LoVo (cell line): ENCODE data around the gene ZNG1F.
"Not testable (repeated sequence)": the region's sequence is repeated elsewhere in the genome, so short reads cannot be mapped to it uniquely, and the experiment has no call there.

Source experiments
- DNase-seq: peaks from one replicate; pipeline ENCODE4 v3.0.0-alpha.2; 2016; ENCODE audit warnings: low spot score

Gene ZNG1F

DNA sequence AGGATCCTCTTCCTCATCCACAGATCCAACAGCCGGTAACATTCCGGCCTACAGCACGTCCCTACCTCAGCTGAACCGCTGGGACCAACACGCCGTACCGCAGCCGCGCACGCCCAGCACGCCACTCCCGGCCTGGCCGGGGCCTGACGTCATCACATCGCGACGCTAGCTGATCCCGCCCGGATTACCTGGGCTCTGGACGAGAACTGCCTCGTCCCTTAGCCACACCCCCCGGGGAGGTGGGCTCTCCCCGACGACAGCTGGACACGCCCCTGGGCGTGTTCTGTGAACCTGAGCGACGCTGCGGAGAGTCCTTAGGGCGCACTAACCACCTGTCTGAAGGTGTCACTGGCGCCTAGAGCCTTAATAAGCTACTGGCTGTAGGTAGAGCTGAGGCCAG, at the start of gene ZNG1F:
ZNG1F (minus strand) TSS at position 101 of the 400 bp plus-strand sequence; CDS start at position 42, 59 bp downstream.
- DNase-seq, result not testable (repeated sequence)

DNA sequence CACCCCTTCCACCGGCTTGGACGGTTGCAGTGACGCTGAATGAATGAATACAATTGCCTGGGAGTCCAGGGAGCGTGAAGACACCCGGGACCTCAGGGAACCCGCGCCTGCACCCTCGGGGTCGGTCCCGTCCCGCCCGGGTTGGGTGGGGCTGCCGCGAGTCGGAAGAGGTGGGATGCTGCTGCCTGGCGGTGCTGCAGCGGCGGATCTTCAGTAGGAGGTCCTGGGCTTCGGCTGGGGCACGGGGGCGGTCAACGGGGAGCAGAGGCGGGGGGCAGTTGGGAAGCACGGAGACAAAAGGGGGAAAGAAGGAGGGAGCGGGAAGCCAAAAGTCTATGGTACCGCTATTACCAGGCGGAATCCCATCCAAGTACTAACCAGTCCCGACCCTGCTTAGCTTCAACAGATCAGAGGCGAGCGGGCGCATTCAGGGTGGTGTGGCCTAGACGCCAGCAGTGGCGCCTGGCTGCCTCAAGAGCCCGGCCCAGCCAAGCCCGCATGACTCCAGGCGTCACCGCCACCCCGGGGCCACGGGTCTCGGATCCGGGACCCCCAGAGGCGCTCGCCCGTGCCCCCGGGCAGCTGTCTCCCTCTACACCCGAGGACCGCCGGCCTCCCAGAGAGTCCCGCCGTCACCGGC, 48.1 kb upstream of the ZNG1F start:
- DNase-seq, result not testable (repeated sequence)

DNA sequence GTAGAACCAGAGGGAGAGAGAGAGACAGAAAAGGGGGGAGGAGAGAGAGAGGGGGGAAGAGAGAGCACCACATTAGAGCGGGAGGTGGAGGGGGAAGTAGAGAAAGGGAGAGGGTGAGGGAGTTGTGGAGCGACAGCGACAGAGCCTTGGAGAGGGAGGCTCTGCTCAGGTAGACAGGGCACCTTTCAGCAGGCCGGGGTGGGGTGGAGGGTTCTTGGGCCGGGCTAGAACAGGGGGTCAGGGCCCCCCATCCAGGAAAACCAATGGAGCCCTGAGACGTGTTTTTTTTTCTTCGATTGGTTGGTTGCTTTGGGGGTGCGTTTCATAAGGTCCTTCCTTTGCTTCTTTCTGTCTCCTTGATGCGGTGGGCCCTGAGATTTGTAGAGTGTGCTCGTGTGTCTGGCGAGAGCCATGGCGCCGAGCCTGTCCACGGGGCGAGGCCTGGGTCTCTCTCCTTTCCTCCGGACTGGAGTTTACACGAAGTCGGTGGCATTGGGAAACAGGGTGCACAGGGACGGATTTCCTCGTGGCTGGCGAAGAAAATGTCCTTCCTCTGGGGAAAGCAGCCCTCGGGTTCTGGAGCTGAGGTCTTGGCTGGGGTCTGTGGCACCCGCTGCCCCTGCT, 47.5 kb upstream of the ZNG1F start:
- DNase-seq, result not testable (repeated sequence)

DNA sequence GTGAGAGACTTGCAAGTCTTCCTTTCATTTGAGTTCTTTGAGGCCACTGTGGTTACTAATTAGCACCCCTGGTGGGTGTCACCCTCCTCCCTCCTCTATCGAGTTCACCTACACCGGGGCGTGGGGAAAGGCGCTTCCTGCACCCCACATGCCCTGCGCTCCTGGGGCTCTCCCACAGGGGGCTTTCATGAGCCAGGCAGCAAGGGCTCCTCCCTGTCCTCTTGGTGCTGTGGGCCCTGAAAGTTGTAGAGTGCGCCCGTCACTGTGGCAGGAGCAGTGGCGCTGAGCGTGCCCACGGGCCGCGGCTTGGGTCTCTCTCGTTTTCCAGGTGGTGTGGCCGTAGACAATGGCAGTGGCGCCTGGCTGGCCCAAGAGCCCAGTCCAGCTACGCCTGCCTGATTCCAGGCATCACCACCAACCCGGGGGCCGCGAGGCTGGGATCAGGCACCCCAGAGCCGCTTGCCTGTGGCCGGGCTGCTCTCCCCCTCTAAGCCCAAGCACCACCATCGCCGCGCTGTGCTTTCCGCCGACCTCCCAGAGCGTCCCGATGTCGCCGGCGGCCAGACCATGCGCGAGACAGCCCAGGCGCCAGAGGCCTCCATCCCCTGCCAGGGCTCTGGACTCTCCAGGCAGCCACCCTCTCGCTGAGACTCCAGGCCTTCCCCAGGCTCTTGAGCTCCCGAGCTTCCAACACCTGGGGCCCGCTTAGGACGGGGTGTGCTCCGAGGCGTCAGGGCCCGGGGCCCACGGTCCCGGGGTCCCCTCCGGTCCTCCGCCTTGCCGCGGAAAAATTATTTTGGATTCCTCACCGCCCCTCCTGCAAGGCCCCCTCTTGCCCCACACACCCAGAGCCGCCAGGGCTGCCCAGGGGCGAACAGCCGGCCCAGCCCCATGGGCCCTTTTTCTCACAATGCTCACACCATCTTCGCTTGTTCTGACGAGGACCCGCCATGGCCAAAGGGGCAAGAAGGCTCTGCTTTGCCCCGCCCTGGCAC, 46.0 kb upstream of the ZNG1F start:
- DNase-seq, result not testable (repeated sequence)

DNA sequence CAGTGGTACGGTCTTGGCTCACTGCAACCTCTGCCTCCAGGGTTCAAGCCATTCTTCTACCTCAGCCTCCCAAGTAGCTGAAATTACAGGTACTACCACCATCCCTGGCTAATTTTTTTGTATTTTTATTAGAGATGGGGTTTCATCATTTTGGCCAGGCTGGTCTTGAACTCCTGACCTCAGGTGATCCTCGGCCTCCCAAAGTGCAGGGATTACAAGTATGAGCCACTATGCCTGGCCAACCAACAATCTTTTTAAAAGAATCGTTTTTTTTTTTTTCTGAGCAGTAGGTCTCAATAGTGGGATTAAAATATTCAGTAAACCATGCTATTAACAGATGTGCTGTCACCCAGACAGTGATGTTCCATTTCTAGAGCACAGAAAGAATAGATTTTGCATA, 45.1 kb upstream of the ZNG1F start:
- not testable (repeated sequence) for DNase-seq

DNA sequence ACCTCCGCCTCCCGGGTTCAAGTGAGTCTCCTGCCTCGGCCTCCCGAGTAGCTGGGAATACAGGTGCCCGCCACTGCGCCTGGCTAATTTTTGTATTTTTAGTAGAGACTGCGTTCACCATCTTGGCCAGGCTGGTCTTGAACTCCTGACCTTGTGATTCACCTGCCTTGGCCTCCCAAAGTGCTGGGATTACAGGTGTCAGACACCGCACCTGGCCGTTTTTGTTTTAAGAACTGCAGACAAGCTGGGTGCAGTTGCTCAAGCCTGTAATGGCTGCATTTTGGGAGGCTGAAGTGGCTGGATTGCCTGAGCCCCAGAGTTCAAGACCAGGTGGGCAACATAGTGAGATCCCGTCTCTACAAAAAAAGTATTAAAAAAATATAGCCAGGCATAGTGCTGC, 43.2 kb upstream of the ZNG1F start:
- DNase-seq, result not testable (repeated sequence)

DNA sequence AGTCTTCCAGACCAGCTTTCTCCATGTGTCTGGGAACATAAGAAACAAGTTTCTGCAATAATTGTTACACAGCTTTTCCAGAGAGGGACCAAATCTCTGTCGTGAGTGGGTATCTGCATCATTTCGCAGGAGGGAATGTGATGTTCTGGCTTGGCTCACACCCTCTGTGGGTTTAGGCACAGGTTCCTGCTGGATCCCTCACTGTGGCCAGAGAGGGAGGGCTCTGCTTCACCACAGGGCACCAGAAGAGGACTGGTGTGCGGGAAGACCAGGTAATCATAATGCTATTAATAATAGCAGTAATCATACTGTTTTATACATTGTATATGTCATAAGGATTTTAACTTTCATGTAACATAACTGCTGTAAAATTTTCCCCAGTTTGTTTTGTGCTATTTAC, 41.3 kb upstream of the ZNG1F start:
- DNase-seq, result peak; percentile 9

DNA sequence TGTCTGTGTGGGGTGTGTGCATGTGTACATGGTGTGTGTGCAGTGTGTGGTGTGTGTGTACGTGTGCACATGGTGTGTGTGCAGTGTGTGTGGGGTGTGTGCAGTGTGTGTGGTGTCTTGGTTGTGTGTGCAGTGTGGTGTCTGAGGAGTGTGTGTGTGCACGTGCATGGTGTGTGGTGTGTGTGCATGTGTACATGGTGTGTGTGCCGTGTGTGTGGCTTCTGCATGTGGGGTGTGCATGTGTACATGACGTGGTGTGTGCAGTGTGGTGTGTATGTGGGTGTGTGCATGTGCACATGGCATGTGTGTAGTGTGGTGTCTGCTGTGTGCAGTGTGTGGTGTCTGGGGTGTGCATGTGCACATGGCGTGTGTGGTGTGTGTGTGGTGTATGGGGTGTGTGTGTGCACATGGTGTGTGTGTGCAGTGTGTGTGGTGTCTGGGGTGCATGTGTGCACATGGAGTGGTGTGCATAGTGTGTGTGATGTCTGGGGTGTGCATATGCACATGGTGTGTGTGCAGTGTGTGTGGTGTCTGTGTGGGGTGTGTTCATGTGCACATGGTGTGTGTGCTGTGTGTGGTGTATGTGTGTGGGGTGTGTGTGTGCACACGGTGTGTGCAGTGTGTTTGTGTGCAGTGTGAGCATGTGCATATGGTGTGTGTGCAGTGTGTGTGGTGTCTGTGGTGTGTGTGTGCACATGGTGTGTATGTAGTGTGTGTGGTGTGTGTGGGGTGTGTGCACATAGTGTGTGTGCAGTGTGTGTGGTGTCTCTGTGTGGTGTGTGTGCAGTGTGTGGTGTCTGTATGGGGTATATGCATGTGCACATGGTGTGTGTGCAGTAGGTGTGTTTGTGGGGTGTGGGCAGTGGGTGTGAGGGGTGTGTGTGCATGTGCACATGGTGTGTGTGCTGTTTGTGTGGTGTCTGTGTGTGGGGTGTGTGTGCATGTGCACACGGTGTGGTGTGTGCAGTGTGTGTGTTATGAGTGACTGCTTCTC, 40.6 kb upstream of the ZNG1F start:
- no peak for DNase-seq

DNA sequence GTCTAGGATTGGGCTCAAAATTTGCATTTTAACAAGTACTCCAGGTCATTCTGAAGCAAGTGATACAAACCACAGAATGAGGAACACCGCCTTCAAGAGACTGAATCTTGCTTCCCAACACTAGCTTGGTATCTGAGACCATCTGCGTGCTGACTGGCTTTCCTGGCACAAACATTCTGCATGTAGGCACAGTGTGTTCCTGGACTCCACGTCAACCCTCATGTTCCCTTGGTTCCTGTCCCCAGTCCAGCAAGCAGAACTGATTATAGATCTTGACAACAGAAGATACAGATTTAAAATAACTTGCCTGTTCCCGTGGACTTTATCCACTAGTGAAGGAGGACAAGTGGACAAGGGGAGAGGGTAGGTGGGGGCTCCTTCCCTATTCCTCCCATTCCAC, 30.7 kb upstream of the ZNG1F start:
- DNase-seq, result not testable (repeated sequence)

DNA sequence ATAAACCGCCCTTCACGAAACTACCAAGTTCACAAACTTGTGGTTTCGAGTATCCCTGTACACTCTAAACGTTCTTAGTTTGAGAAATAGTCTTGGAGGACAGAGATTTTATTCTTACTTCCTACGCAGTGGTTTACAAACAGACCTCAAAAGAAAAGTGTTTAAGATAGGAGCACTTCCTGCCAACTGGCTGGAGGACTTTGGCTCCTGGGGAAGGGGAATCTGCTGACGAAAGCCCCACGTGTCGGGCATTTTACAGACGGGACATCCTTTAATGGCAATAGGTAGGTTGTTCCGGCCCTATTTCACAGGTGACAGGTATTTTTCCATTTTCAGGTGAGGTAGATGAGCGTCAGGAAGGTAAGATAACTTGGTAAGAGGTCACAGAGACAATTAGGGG, 678 bp downstream of the ZNG1F start:
- not testable (repeated sequence) for DNase-seq

DNA sequence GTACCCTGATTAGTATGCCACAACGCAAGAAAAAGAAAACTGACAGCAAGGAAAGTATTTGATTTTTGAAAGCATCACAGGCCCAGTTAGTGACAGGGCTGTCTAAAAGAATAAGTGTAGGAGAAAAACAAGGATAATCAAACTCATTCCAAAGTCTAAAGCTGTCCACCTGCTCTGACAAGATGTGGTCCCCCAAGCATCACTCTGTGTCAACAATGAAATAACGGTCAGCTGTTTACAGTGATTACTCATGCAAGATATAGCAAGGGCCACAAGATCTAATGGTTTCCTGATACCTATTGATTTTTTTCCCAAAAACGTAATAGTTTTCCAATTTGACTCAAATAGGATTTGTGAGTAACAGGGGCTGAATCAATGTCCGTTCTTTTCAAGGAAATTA, 14.1 kb downstream of the ZNG1F start:
- not testable (repeated sequence) for DNase-seq

DNA sequence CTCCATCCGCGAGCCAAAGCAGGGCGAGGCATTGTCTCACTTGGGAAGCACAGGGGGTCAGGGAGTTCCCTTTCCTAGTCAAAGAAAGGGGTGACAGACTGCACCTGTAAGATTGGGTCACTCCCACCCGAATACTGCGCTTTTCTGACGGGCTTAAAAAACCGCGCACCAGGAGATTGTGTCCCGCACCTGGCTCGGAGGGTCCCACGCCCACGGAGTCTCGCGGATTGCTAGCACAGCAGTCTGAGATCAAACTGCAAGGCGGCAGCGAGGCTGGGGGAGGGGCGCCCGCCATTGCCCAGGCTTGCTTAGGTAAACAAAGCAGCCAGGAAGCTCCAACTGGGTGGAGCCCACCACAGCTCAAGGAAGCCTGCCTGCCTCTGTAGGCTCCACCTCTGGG, 39.0 kb downstream of the ZNG1F start:
- DNase-seq, result not testable (repeated sequence)

DNA sequence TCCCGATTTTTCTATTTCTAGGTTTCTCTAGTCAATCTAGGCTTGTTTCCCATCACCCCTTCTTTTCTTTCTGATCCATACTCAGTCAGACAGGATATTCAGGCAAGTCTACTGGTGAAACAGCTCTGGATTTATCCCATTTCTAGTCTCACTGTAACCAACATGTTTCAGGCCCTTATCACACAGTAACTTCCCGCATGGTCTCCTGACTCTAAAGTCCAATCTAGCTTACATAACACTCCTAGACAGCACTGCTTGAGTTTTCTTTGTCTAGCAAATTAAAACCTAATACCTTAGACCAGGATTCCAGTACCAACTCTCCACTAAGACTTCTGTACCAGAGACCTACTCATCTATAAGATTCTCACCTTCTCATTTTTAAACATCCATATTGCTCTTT, 47.2 kb downstream of the ZNG1F start:
- not testable (repeated sequence) for DNase-seq

DNA sequence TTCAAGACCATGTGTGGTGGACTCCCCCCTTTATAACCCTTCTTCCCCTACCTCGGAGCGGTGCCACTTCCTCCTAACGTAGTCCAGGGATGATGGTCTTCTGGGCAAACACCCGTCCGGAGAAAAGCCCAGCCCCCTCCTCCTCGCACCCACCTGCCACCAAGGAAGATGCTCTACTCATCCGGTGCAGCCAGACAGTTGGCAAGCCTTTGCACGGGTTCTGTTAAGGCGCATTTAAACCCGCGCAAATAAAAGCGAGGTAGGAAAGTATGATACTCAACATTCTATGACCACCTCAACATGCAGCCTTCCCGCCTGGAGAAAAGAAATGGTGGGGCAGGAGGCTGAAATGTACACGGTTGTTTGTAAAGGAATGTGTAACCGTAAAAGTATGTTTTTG, 60.5 kb downstream of the ZNG1F start, which contains the start of gene FOXD4L6:
FOXD4L6 (minus strand) TSS at position 101 of the 400 bp plus-strand sequence. CDS start 298 bp downstream, outside the sequence.
- DNase-seq, result not testable (repeated sequence)

DNA sequence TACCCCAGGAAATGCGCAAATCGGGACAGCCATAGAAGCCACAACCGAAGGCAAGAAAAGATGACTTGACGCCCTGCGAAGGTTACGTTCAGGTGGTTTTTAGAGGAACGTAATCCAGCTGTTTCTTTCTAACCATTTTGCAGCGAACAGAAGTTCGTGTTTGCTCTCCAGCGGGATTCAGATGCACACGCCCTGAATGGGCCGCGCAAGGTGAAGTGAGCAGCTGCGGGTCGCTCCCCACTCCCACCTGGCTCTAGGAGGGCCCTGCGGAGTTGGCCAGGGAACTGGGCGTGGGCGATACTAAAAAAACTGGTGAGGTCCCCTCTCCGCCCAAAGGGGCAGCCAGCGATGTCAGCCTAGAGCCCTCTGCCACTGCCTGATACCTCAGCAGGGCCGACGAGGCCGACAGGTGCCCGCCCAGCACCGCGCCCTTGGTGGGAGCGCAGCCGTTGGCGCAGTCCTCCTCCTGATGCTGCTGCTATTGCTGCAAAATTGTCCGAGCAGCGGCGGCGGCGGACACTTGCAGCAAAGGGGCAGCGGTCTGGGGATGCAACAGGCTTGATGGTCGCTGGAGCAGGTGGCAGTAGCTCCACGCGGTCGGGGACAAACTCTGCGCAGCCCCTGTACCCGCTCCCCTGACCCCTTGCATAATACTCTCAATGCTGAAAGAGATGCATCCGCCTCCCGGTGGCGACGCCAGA, 62.2 kb downstream of the ZNG1F start:
- DNase-seq, result not testable (repeated sequence)

DNA sequence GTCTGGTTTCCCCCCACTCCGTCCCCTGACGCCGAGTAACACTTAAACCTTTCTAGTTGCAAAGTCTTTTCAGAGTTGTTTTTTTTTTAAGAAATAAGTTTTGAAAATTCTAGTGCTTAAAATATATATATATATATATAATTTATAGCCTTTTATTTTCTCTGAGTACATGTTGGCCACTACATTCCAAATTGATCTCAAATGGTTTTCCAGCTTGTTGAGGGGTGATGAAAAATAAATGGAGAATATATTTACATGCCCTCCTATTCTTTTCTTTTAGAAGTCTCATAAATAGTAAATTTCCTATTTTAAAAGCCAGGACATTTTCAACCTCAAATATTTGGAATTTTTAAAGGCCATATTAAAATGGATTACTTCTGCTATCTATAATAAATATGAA, 63.2 kb downstream of the ZNG1F start:
- not testable (repeated sequence) for DNase-seq

DNA sequence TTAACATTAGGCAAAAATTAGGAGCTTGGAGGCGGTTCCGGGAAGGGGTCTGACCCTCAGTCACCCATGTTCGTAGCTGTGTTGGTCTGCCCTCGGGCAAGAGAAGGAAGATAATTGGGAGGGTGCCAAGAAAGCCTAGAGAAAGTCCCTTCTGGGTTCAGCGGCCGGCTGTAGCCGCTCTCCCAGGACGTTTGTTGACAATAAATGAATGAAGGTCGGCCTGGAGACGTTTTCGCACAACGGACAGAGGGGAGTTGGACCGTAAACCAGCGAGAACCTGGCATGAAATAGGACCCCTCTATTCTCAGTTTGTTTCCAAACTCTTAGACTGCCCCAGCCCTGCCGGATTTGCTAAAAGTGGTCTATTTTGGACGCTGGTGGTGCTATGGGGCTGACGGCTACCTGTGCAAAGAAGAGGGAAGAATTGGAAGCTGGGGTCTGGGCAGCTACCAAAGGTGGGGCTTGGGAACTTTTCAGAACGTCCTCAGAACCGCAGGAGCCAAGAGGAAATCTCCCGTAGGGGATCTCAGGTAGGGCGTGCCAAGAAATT, 63.9 kb downstream of the ZNG1F start:
- not testable (repeated sequence) for DNase-seq

DNA sequence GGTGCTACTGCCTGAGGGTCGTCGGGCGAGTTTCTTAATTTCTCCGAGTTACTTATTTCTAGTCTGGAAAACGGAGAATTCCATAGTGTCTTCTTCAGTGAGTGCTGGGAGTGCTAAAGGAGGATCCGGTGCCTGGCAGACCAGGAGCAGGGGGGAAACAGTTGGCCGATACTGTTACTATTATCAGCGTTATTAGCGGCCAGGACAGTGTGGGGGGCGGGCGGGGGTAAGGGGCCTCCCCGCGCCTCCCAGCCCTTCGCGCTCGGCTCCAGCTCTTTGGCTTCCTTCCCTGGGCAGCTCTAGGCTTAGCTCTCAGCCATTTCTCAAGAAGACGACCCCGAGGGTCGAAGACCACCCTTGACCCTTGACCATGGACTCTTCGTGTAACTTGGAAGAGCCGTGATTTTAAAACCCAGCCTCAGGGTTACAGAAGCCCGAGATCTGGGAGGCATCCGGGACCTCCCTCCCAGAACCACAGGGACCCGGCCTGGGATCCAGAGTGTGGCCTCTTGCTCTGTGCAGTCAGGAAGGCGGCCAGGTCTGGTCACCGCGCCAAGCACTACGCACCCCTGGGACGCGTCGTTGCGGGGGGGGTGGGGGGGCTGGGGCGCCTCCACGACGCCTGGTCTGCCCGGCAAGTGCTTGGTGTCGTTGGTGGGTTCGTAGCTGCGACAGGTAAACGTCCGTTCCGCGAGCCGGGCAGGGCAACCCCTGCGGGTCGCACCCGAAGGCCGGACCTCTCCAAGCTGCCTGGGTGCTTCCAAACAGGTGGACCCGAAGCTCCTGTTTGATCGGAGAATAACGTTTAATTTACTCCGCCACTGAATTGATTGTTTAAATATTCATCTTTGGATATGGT, 64.6 kb downstream of the ZNG1F start:
- DNase-seq, result not testable (repeated sequence)

DNA sequence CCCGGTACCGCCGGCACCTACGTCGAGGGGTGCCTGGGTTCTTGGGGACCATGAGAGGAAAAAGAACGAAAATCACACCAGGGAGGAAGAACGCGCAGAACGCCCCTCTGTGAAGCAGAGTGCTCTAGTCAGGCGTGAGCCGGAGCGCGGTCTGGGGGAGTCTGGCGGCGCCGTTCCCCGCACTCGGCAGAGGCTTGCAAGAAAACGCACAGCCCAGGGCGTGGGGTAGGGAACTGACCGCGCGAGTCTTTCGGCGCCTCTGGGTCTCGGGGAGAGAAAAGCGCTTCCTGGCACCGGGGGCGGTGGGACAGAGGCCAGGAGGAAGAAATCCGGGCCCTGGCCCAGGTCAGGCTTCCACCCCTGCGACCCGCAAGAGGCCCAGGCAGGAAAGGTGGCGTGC, 65.3 kb downstream of the ZNG1F start:
- not testable (repeated sequence) for DNase-seq
